ENCODE data around the gene SRXN1.

SRXN1 gene

GRCh38 chr20:635028-635892 lies 17.7 kb downstream of the SRXN1 start:
- Histone ChIP-seq H3K9me3 (ENCODE audit: control insufficient read depth in 2 of 2, low read length in 2 of 2) (no peaks in the 10 kb centered on the region), H3K4me3 (ENCODE audit: low read length in 2 of 2) (no peak overlapping the region), H3K36me3 (ENCODE audit: control insufficient read depth in 2 of 2, insufficient read depth in 2 of 2, low read length in 2 of 2) (no peaks in the 10 kb centered on the region), H3K27ac (ENCODE audit: low read length) (no peak overlapping the region), H3K9ac (ENCODE audit: low read length in 2 of 2) (no peak overlapping the region), H3K27me3 (ENCODE audit: control insufficient read depth in 1 of 2, insufficient read depth in 2 of 2, low read length in 2 of 2) (peaks cover 3 to 16% of the 10 kb centered on the region in 2 donors), H3K4me1 (ENCODE audit: control insufficient read depth, insufficient read depth, low read length) (no peaks in the 10 kb centered on the region)

GRCh38 chr20:634148-634925 lies 18.7 kb downstream of the SRXN1 start:
- H3K36me3 ChIP-seq (ENCODE audit: control insufficient read depth in 2 of 2, insufficient read depth in 2 of 2, low read length in 2 of 2), result no peaks in the 10 kb centered on the region
- H3K9ac ChIP-seq (ENCODE audit: low read length in 2 of 2), result no peak overlapping the region
- no peak overlapping the region for H3K4me3 ChIP-seq (ENCODE audit: low read length in 2 of 2)
- H3K4me1 ChIP-seq (ENCODE audit: control insufficient read depth, insufficient read depth, low read length), result no peaks in the 10 kb centered on the region
- H3K9me3 ChIP-seq (ENCODE audit: control insufficient read depth in 2 of 2, low read length in 2 of 2), result no peaks in the 10 kb centered on the region
- H3K27ac ChIP-seq (ENCODE audit: low read length), result no peak overlapping the region
- peaks cover 4 to 16% of the 10 kb centered on the region in 2 donors for H3K27me3 ChIP-seq (ENCODE audit: control insufficient read depth in 1 of 2, insufficient read depth in 2 of 2, low read length in 2 of 2)

GRCh38 chr20:631101-631500 lies 21.9 kb downstream of the SRXN1 start:
- Histone ChIP-seq H3K36me3 (ENCODE audit: control insufficient read depth in 2 of 2, insufficient read depth in 2 of 2, low read length in 2 of 2) (no peaks in the 10 kb centered on the region), H3K4me3 (ENCODE audit: low read length in 2 of 2) (no peak overlapping the region), H3K9me3 (ENCODE audit: control insufficient read depth in 2 of 2, low read length in 2 of 2) (no peaks in the 10 kb centered on the region), H3K27ac (ENCODE audit: low read length) (no peak overlapping the region), H3K27me3 (ENCODE audit: control insufficient read depth in 1 of 2, insufficient read depth in 2 of 2, low read length in 2 of 2) (peaks cover 7 to 18% of the 10 kb centered on the region in 2 donors), H3K9ac (ENCODE audit: low read length in 2 of 2) (no peak overlapping the region), H3K4me1 (ENCODE audit: control insufficient read depth, insufficient read depth, low read length) (no peaks in the 10 kb centered on the region)

GRCh38 chr20:626579-626978 lies 26.4 kb downstream of the SRXN1 start:
- Histone ChIP-seq H3K9me3 (ENCODE audit: control insufficient read depth in 2 of 2, low read length in 2 of 2) (peaks cover 3 to 7% of the 10 kb centered on the region in 2 donors), H3K27ac (ENCODE audit: low read length) (no peak overlapping the region)

GRCh38 chr20:625360-625932 lies 27.6 kb downstream of the SRXN1 start:
- no peaks in the 10 kb centered on the region for H3K36me3 ChIP-seq (ENCODE audit: control insufficient read depth in 2 of 2, insufficient read depth in 2 of 2, low read length in 2 of 2)
- H3K9me3 ChIP-seq (ENCODE audit: control insufficient read depth in 2 of 2, low read length in 2 of 2), result peaks cover 3 to 7% of the 10 kb centered on the region in 2 donors
- no peaks in the 10 kb centered on the region for H3K4me1 ChIP-seq (ENCODE audit: control insufficient read depth, insufficient read depth, low read length)
- H3K27ac ChIP-seq (ENCODE audit: low read length), result no peak overlapping the region
- H3K4me3 ChIP-seq (ENCODE audit: low read length in 2 of 2), result no peak overlapping the region
- no peak overlapping the region for H3K9ac ChIP-seq (ENCODE audit: low read length in 2 of 2)
- peaks cover 9 to 12% of the 10 kb centered on the region in 2 donors for H3K27me3 ChIP-seq (ENCODE audit: control insufficient read depth in 1 of 2, insufficient read depth in 2 of 2, low read length in 2 of 2)

More at GRCh38 chr20:626579-626978, 26.4 kb downstream of the SRXN1 start:
- no peaks in the 10 kb centered on the region for H3K36me3 ChIP-seq (ENCODE audit: control insufficient read depth in 2 of 2, insufficient read depth in 2 of 2, low read length in 2 of 2)
- no peak overlapping the region for H3K4me3 ChIP-seq (ENCODE audit: low read length in 2 of 2)
- peaks cover 9 to 12% of the 10 kb centered on the region in 2 donors for H3K27me3 ChIP-seq (ENCODE audit: control insufficient read depth in 1 of 2, insufficient read depth in 2 of 2, low read length in 2 of 2)
- no peaks in the 10 kb centered on the region for H3K4me1 ChIP-seq (ENCODE audit: control insufficient read depth, insufficient read depth, low read length)
- no peak overlapping the region for H3K9ac ChIP-seq (ENCODE audit: low read length in 2 of 2)

- peaks cover 3 to 7% of the 10 kb centered on the region in 2 donors for H3K9me3 ChIP-seq (ENCODE audit: control insufficient read depth in 2 of 2, low read length in 2 of 2)
- peaks cover 5 to 14% of the 10 kb centered on the region in 2 donors for H3K27me3 ChIP-seq (ENCODE audit: control insufficient read depth in 1 of 2, insufficient read depth in 2 of 2, low read length in 2 of 2)
- H3K27ac ChIP-seq (ENCODE audit: low read length), result no peak overlapping the region
Measured at GRCh38 chr20:623704-624103, 29.3 kb downstream of the SRXN1 start.

GRCh38 chr20:623021-623420 lies 30.0 kb downstream of the SRXN1 start:
- Histone ChIP-seq H3K4me3 (ENCODE audit: low read length in 2 of 2) (no peak overlapping the region), H3K27ac (ENCODE audit: low read length) (no peak overlapping the region), H3K36me3 (ENCODE audit: control insufficient read depth in 2 of 2, insufficient read depth in 2 of 2, low read length in 2 of 2) (no peaks in the 10 kb centered on the region), H3K27me3 (ENCODE audit: control insufficient read depth in 1 of 2, insufficient read depth in 2 of 2, low read length in 2 of 2) (peaks cover 5 to 11% of the 10 kb centered on the region in 2 donors), H3K4me1 (ENCODE audit: control insufficient read depth, insufficient read depth, low read length) (no peaks in the 10 kb centered on the region), H3K9ac (ENCODE audit: low read length in 2 of 2) (no peak overlapping the region), H3K9me3 (ENCODE audit: control insufficient read depth in 2 of 2, low read length in 2 of 2) (peaks cover 4 to 10% of the 10 kb centered on the region in 2 donors)

More at GRCh38 chr20:623704-624103, 29.3 kb downstream of the SRXN1 start:
- Histone ChIP-seq H3K4me1 (ENCODE audit: control insufficient read depth, insufficient read depth, low read length) (no peaks in the 10 kb centered on the region), H3K4me3 (ENCODE audit: low read length in 2 of 2) (no peak overlapping the region), H3K36me3 (ENCODE audit: control insufficient read depth in 2 of 2, insufficient read depth in 2 of 2, low read length in 2 of 2) (no peaks in the 10 kb centered on the region), H3K9ac (ENCODE audit: low read length in 2 of 2) (no peak overlapping the region)

GRCh38 chr20:622161-622560 lies 30.8 kb downstream of the SRXN1 start:
- no peak overlapping the region for H3K9ac ChIP-seq (ENCODE audit: low read length in 2 of 2)
- peaks cover 8 to 14% of the 10 kb centered on the region in 2 donors for H3K9me3 ChIP-seq (ENCODE audit: control insufficient read depth in 2 of 2, low read length in 2 of 2)
- H3K27ac ChIP-seq (ENCODE audit: low read length), result no peak overlapping the region

GRCh38 chr20:621125-621756 lies 31.8 kb downstream of the SRXN1 start:
- H3K9me3 ChIP-seq (ENCODE audit: control insufficient read depth in 2 of 2, low read length in 2 of 2), result peaks cover 8 to 14% of the 10 kb centered on the region in 2 donors
- peaks cover 5 to 9% of the 10 kb centered on the region in 2 donors for H3K27me3 ChIP-seq (ENCODE audit: control insufficient read depth in 1 of 2, insufficient read depth in 2 of 2, low read length in 2 of 2)

More at GRCh38 chr20:622161-622560, 30.8 kb downstream of the SRXN1 start:
- Histone ChIP-seq H3K36me3 (ENCODE audit: control insufficient read depth in 2 of 2, insufficient read depth in 2 of 2, low read length in 2 of 2) (no peaks in the 10 kb centered on the region), H3K4me1 (ENCODE audit: control insufficient read depth, insufficient read depth, low read length) (no peaks in the 10 kb centered on the region), H3K4me3 (ENCODE audit: low read length in 2 of 2) (no peak overlapping the region), H3K27me3 (ENCODE audit: control insufficient read depth in 1 of 2, insufficient read depth in 2 of 2, low read length in 2 of 2) (peaks cover 5 to 9% of the 10 kb centered on the region in 2 donors)

GRCh38 chr20:620246-620645 lies 32.8 kb downstream of the SRXN1 start:
- H3K27ac ChIP-seq (ENCODE audit: low read length), result no peak overlapping the region
- H3K9ac ChIP-seq (ENCODE audit: low read length in 2 of 2), result no peak overlapping the region
- peaks cover 5 to 12% of the 10 kb centered on the region in 2 donors for H3K27me3 ChIP-seq (ENCODE audit: control insufficient read depth in 1 of 2, insufficient read depth in 2 of 2, low read length in 2 of 2)

More at GRCh38 chr20:621125-621756, 31.8 kb downstream of the SRXN1 start:
- no peak overlapping the region for H3K27ac ChIP-seq (ENCODE audit: low read length)
- no peaks in the 10 kb centered on the region for H3K36me3 ChIP-seq (ENCODE audit: control insufficient read depth in 2 of 2, insufficient read depth in 2 of 2, low read length in 2 of 2)
- no peak overlapping the region for H3K4me3 ChIP-seq (ENCODE audit: low read length in 2 of 2)
- H3K4me1 ChIP-seq (ENCODE audit: control insufficient read depth, insufficient read depth, low read length), result no peaks in the 10 kb centered on the region
- H3K9ac ChIP-seq (ENCODE audit: low read length in 2 of 2), result no peak overlapping the region

More at GRCh38 chr20:620246-620645, 32.8 kb downstream of the SRXN1 start:
- H3K4me3 ChIP-seq (ENCODE audit: low read length in 2 of 2), result no peak overlapping the region
- H3K36me3 ChIP-seq (ENCODE audit: control insufficient read depth in 2 of 2, insufficient read depth in 2 of 2, low read length in 2 of 2), result no peaks in the 10 kb centered on the region
- H3K4me1 ChIP-seq (ENCODE audit: control insufficient read depth, insufficient read depth, low read length), result no peaks in the 10 kb centered on the region
- peaks cover 5 to 13% of the 10 kb centered on the region in 2 donors for H3K9me3 ChIP-seq (ENCODE audit: control insufficient read depth in 2 of 2, low read length in 2 of 2)
